HUDEP-2 (cell line): Measurements from ENCODE around the gene SSR4.
A peak's percentile ranks its signal among the peaks of the same experiment; 100 is the strongest.

Source experiments
- DNase-seq, 76 experiments: peaks; one replicate each; lab custom pipeline; 2025; ENCODE audit not compliant: unreplicated experiment in 76 of 76; lab: John Stamatoyannopoulos, UW

The SSR4 gene

GRCh38 chrX:153780678-153781427 is 13.6 kb upstream of the SSR4 start, which contains the start of gene SRPK3:
Gene SRPK3, plus strand, starts transcription at chrX:153781041. Its CDS starts 46 bp downstream, at chrX:153781087.
- no peak for DNase-seq

GRCh38 chrX:153781428-153782047 is 12.9 kb upstream of the SSR4 start:
- DNase-seq: peak in 1 of 76 experiments; percentile 2

- DNase-seq: peak in 5 of 76 experiments; percentile 1 to 14 (median 8)
Observed at GRCh38 chrX:153782313-153782712, 12.2 kb upstream of the SSR4 start.

- DNase-seq: no peak
Observed at GRCh38 chrX:153782871-153783270, 11.6 kb upstream of the SSR4 start.

GRCh38 chrX:153783378-153784013 is 11.0 kb upstream of the SSR4 start:
- no peak for DNase-seq

GRCh38 chrX:153784325-153784967 is 10.0 kb upstream of the SSR4 start:
- DNase-seq: no peak

- no peak for DNase-seq
Observed at GRCh38 chrX:153786669-153787068, 7.8 kb upstream of the SSR4 start.

GRCh38 chrX:153789654-153790053 is 4.8 kb upstream of the SSR4 start:
- DNase-seq: no peak

GRCh38 chrX:153791104-153791852 is 3.2 kb upstream of the SSR4 start:
- peak in 30 of 76 experiments; percentile 1 to 53 (median 18) for DNase-seq

- DNase-seq: no peak
Observed at GRCh38 chrX:153792368-153792767, 2.1 kb upstream of the SSR4 start.

- DNase-seq: no peak
Observed at GRCh38 chrX:153793291-153793690, 1.2 kb upstream of the SSR4 start.

GRCh38 chrX:153794897-153795816 is 689 bp downstream of the SSR4 start:
- no peak for DNase-seq

GRCh38 chrX:153797415-153798015 is 3.0 kb downstream of the SSR4 start:
- no peak for DNase-seq

GRCh38 chrX:153799326-153799725 is 4.9 kb downstream of the SSR4 start:
- no peak for DNase-seq

GRCh38 chrX:153800177-153800722 is 5.8 kb downstream of the SSR4 start:
- no peak for DNase-seq

- DNase-seq: no peak
Observed at GRCh38 chrX:153800746-153801145, 6.3 kb downstream of the SSR4 start.

- no peak for DNase-seq
Observed at GRCh38 chrX:153801669-153802068, 7.2 kb downstream of the SSR4 start.

- DNase-seq: no peak
Observed at GRCh38 chrX:153802513-153803045, 8.1 kb downstream of the SSR4 start.
